ENCODE results near the gene FLT3LG.
"Not testable (repeated sequence)": the region's sequence is repeated elsewhere in the genome, so short reads cannot be mapped to it uniquely, and the experiment has no call there.

FLT3LG gene

GRCh38 chr19:49461130-49461529, 12.9 kb upstream of the FLT3LG start:
- in situ Hi-C loops (cut with HindIII; ENCODE audit: low sequenced_read_pairs): not testable (repeated sequence)

GRCh38 chr19:49461656-49462055, 12.4 kb upstream of the FLT3LG start:
- in situ Hi-C loops (cut with HindIII; ENCODE audit: low sequenced_read_pairs): no loop called here

GRCh38 chr19:49462492-49462891, 11.5 kb upstream of the FLT3LG start:
- in situ Hi-C loops (cut with HindIII; ENCODE audit: low sequenced_read_pairs): no loop called here

GRCh38 chr19:49463960-49464740, 9.9 kb upstream of the FLT3LG start:
- in situ Hi-C loops (cut with HindIII; ENCODE audit: low sequenced_read_pairs): no loop called here

GRCh38 chr19:49465371-49465770, 8.6 kb upstream of the FLT3LG start:
- in situ Hi-C loops (cut with HindIII; ENCODE audit: low sequenced_read_pairs): no loop called here

- in situ Hi-C loops (cut with HindIII; ENCODE audit: low sequenced_read_pairs): no loop called here
Measured at GRCh38 chr19:49468199-49468598, 5.8 kb upstream of the FLT3LG start.

- in situ Hi-C loops (cut with HindIII; ENCODE audit: low sequenced_read_pairs): no loop called here
Measured at GRCh38 chr19:49468746-49469447, 5.1 kb upstream of the FLT3LG start.

GRCh38 chr19:49469828-49470614, 4.0 kb upstream of the FLT3LG start:
- in situ Hi-C loops (cut with HindIII; ENCODE audit: low sequenced_read_pairs): no loop called here

GRCh38 chr19:49470615-49470978, 3.4 kb upstream of the FLT3LG start:
- in situ Hi-C loops (cut with HindIII; ENCODE audit: low sequenced_read_pairs): no loop called here

GRCh38 chr19:49472936-49473335, 1.1 kb upstream of the FLT3LG start:
- in situ Hi-C loops (cut with HindIII; ENCODE audit: low sequenced_read_pairs): no loop called here

GRCh38 chr19:49473501-49473867, 531 bp upstream of the FLT3LG start:
- in situ Hi-C loops (cut with HindIII; ENCODE audit: low sequenced_read_pairs): not testable (repeated sequence)

- in situ Hi-C loops (cut with HindIII; ENCODE audit: low sequenced_read_pairs): no loop called here
Measured at GRCh38 chr19:49474542-49474924, 518 bp downstream of the FLT3LG start.

- in situ Hi-C loops (cut with HindIII; ENCODE audit: low sequenced_read_pairs): no loop called here
Measured at GRCh38 chr19:49475191-49475917, 1.3 kb downstream of the FLT3LG start.

GRCh38 chr19:49475995-49476880, 2.2 kb downstream of the FLT3LG start:
- in situ Hi-C loops (cut with HindIII; ENCODE audit: low sequenced_read_pairs): no loop called here

GRCh38 chr19:49479975-49480628, 6.1 kb downstream of the FLT3LG start:
- in situ Hi-C loops (cut with HindIII; ENCODE audit: low sequenced_read_pairs): no loop called here

- in situ Hi-C loops (cut with HindIII; ENCODE audit: low sequenced_read_pairs): no loop called here
Measured at GRCh38 chr19:49481020-49481683, 7.1 kb downstream of the FLT3LG start.

GRCh38 chr19:49486232-49486631, 12.2 kb downstream of the FLT3LG start:
- in situ Hi-C loops (cut with HindIII; ENCODE audit: low sequenced_read_pairs): no loop called here

- in situ Hi-C loops (cut with HindIII; ENCODE audit: low sequenced_read_pairs): no loop called here
Measured at GRCh38 chr19:49486710-49487276, 12.8 kb downstream of the FLT3LG start.

All from endothelial cell of hepatic sinusoid (primary cell).